Endothelial cell of umbilical vein (primary cell): ENCODE measurements around the gene PLCD3. TPM values are rescaled to one million over a fixed set of nuclear protein-coding genes. Genes with fewer than 3 reads are reported as not detected.

ENCODE experiments used
- BruUV-seq: library from RNA; stranded (reverse); fragments of 400-500 nt; replicated peaks from 2 replicates; lab custom pipeline; 2021; lab: Mats Ljungman, UMichigan
- CTCF ChIA-PET: fragments of 300-600, 350-600 bp; sonication (Branson Sonifier 250); formaldehyde crosslinking; loops from one replicate; lab custom pipeline; 2021; ENCODE audit warnings: antibody characterized with exemption, inconsistent platforms; lab: Charles Lee
- POLR2A ChIA-PET: fragments of 300-600, 350-600 bp; sonication (Branson Sonifier 250); formaldehyde crosslinking; loops from one replicate; lab custom pipeline; 2021; ENCODE audit warnings: antibody characterized with exemption, inconsistent platforms; lab: Charles Lee
- DNase-seq: peaks from one replicate; pipeline ENCODE4 v3.0.0-alpha.2; 2011; ENCODE audit warnings: low read depth, low spot score
- FAIRE-seq: peaks from 2 replicates; lab custom pipeline; 2011; peaks lifted over from hg19 to GRCh38; lab: Jason Lieb, UNC
- H2AFZ ChIP-seq: 2 replicates; pipeline ENCODE4 v1.6.0; 2012; ENCODE audit warnings: low read depth, low read length, control low read depth, inconsistent platforms
- H3K27ac ChIP-seq: 2 replicates; pipeline ENCODE4 v1.5.1; 2011; ENCODE audit warnings: low read depth, mild to moderate bottlenecking, control low read depth, low read length, moderate library complexity; ENCODE audit not compliant: insufficient read depth
- H3K27me3 ChIP-seq, 2 experiments: 2 replicates each; pipeline versions ENCODE4 v1.6.0 to v1.6.1; 2011; ENCODE audit warnings: low read length in 2 of 2, mixed read lengths in 1 of 2; ENCODE audit not compliant: control insufficient read depth in 2 of 2, insufficient read depth in 2 of 2
- H3K36me3 ChIP-seq, 2 experiments: 2 replicates in 1 of 2; 3 replicates in 1 of 2; pipeline ENCODE4 v1.5.1; 2011; ENCODE audit warnings: low read length in 2 of 2, mild to moderate bottlenecking in 1 of 2, moderate library complexity in 1 of 2; ENCODE audit not compliant: control insufficient read depth in 2 of 2, insufficient read depth in 2 of 2; ENCODE audit errors: extremely low read depth in 1 of 2
- H3K4me1 ChIP-seq: 3 replicates; pipeline ENCODE4 v1.5.1; 2011; ENCODE audit warnings: mild to moderate bottlenecking, low read length; ENCODE audit not compliant: control insufficient read depth, insufficient read depth; ENCODE audit errors: extremely low read depth
- H3K4me2 ChIP-seq: 2 replicates; pipeline ENCODE4 v1.6.1; 2011; ENCODE audit warnings: low read length, control low read depth, mixed read lengths; ENCODE audit not compliant: insufficient read depth
- H3K4me3 ChIP-seq, 3 experiments: fragments of 200-600 bp in 1 of 3; sonication (generic), shearing (Covaris generic) in 1 of 3; replicated peaks in 1 of 3; 2 replicates each; pipeline ENCODE4 v1.5.1; 2011 to 2016; ENCODE audit warnings: control low read depth in 3 of 3, low read length in 3 of 3, mild to moderate bottlenecking in 2 of 3, inconsistent platforms in 1 of 3, low read depth in 1 of 3, moderate library complexity in 1 of 3; ENCODE audit not compliant: insufficient read depth in 1 of 3
- H3K79me2 ChIP-seq: 2 replicates; pipeline ENCODE4 v1.6.0; 2012; ENCODE audit warnings: low read length, inconsistent platforms; ENCODE audit not compliant: control insufficient read depth, insufficient read depth
- H3K9ac ChIP-seq: replicated peaks from 2 replicates; pipeline ENCODE3; 2011; ENCODE audit warnings: low read length, control low read depth; ENCODE audit not compliant: insufficient read depth; ENCODE audit errors: extremely low read depth
- H3K9me1 ChIP-seq: replicated peaks from 3 replicates; pipeline ENCODE4 v1.6.0; 2011; ENCODE audit warnings: mild to moderate bottlenecking, low read length; ENCODE audit not compliant: control insufficient read depth, insufficient read depth; ENCODE audit errors: extremely low read depth
- H3K9me3 ChIP-seq: replicated peaks from 2 replicates; pipeline ENCODE4 v1.5.1; 2012; ENCODE audit warnings: low read length, inconsistent platforms; ENCODE audit not compliant: control insufficient read depth, insufficient read depth
- H4K20me1 ChIP-seq: replicated peaks from 2 replicates; pipeline ENCODE3; 2011; ENCODE audit warnings: mild to moderate bottlenecking, low read length; ENCODE audit not compliant: control insufficient read depth, insufficient read depth; ENCODE audit errors: extremely low read depth
- CTCF ChIP-seq, 2 donors: IDR thresholded peaks; 1 replicate in 1 of 2; 2 replicates in 1 of 2; pipeline ENCODE4 v1.5.1; 2011; ENCODE audit warnings: low read length in 2 of 2, mild to moderate bottlenecking in 2 of 2, moderate library complexity in 2 of 2, control low read depth in 1 of 2, inconsistent platforms in 1 of 2, low read depth in 1 of 2; ENCODE audit not compliant: insufficient read depth in 1 of 2; ENCODE audit errors: extremely low read depth in 1 of 2
- EZH2 ChIP-seq: IDR thresholded peaks from 2 replicates; pipeline ENCODE4 v1.6.1; 2012; ENCODE audit warnings: borderline replicate concordance, low read depth, mild to moderate bottlenecking, moderate library complexity, low read length, inconsistent platforms; ENCODE audit not compliant: severe bottlenecking
- FOS ChIP-seq: IDR thresholded peaks from 2 replicates; pipeline ENCODE4 v1.6.1; 2011; ENCODE audit warnings: mild to moderate bottlenecking, low read length, moderate library complexity, borderline replicate concordance; ENCODE audit not compliant: insufficient read depth
- GATA2 ChIP-seq: IDR thresholded peaks from 2 replicates; pipeline ENCODE4 v1.7.0; 2011; ENCODE audit warnings: low read depth, mild to moderate bottlenecking, moderate library complexity, mixed read lengths, low read length; ENCODE audit not compliant: insufficient read length, insufficient read depth
- JUN ChIP-seq: IDR thresholded peaks from 2 replicates; pipeline ENCODE4 v1.6.1; 2011; ENCODE audit warnings: borderline replicate concordance, low read depth; ENCODE audit not compliant: insufficient read length, insufficient read depth
- MAX ChIP-seq: IDR thresholded peaks from 2 replicates; pipeline ENCODE4 v1.6.1; 2011; ENCODE audit not compliant: insufficient read depth, insufficient read length
- MYC ChIP-seq: IDR thresholded peaks from one replicate; pipeline ENCODE4 v1.6.1; 2011; ENCODE audit warnings: mild to moderate bottlenecking, low read depth, low read length
- POLR2A ChIP-seq: IDR thresholded peaks from 2 replicates; pipeline ENCODE4 v1.6.1; 2012; ENCODE audit warnings: low read depth, mild to moderate bottlenecking, control low read depth, low read length
- POLR2AphosphoS5 ChIP-seq: IDR thresholded peaks from 2 replicates; pipeline ENCODE4 v1.6.1; 2012; ENCODE audit warnings: low read depth, mild to moderate bottlenecking, control low read depth, low read length, moderate library complexity; ENCODE audit not compliant: insufficient read depth
- dilution Hi-C: fragments of 300-500 bp; cut with MboI; formaldehyde crosslinking; loops from one replicate; pipeline ENCODE4 v1.15.0; 2019; ENCODE audit warnings: low sequenced_read_pairs; ENCODE audit not compliant: extremely low pct_ligation_motif_present
- intact Hi-C: fragments of 100-400 bp; cut with micrococcal nuclease; formaldehyde crosslinking; loops from one replicate; pipeline ENCODE4 v1.10.0; 2022
- polyA plus RNA-seq, 4 experiments: library from polyadenylated mRNA; depleted of rRNA in 3 of 4; stranded (reverse) in 3 of 4; unstranded in 1 of 4; fragments of >200 nt; gene quantifications; 2 replicates each; pipeline versions ENCODE4 v1.2.1 to v1.2.3, GENCODE V29; 2011 to 2012; ENCODE audit warnings: missing spikeins in 1 of 4
- total RNA-seq: library from RNA; stranded (reverse); gene quantifications from 2 replicates; pipeline ENCODE4 v1.2.3, GENCODE V29; 2021

Gene PLCD3
- total and polyA plus RNA-seq, 2 donors (not counting 3 experiments of a cell fraction or from before 2014, with no cell fraction given): 30.4 to 43.1 TPM

GRCh38 chr17:45101883-45102811 lies 30.2 kb downstream of the PLCD3 start:
- no peak overlapping the region for H3K9ac ChIP-seq
- BruUV-seq: no TSS peak
- no peak overlapping the region for H2AFZ ChIP-seq
- H3K79me2 ChIP-seq: no peaks in the 10 kb centered on the region
- no peak for FAIRE-seq
- TF ChIP-seq POLR2A (no peak), POLR2AphosphoS5 (no peak), FOS (no peak), EZH2 (no peak), MAX (no peak), CTCF (IDR thresholded peaks at IDR 0.05; ENCODE audit: extremely low read depth in 1 of 2, insufficient read depth in 1 of 2, low read depth in 1 of 2, low read length in 2 of 2) (no peak), GATA2 (no peak), MYC (no peak), JUN (no peak)
- H3K36me3 ChIP-seq: peaks cover 35 to 69% of the 10 kb centered on the region in 2 experiments
- POLR2A ChIA-PET: no interaction called here
- CTCF ChIA-PET: interaction anchor here (4.3 kb wide), 1 partner anchor 33 kb away, joined by 26 read pairs; the partner anchor contains the start of gene ACBD4
- H3K4me1 ChIP-seq: no peaks in the 10 kb centered on the region
- no peak for DNase-seq
- H3K4me2 ChIP-seq: no peak overlapping the region
- no peaks in the 10 kb centered on the region for H3K9me3 ChIP-seq
- H3K9me1 ChIP-seq: no peaks in the 10 kb centered on the region
- intact Hi-C loops (no loop called here), dilution Hi-C loops (no loop called here)
- H3K4me3 ChIP-seq: no peak overlapping the region
- H4K20me1 ChIP-seq: no peaks in the 10 kb centered on the region
- no peaks in the 10 kb centered on the region for H3K27me3 ChIP-seq
- no peak overlapping the region for H3K27ac ChIP-seq
